NT2/D1 (cell line): Measurements from ENCODE around the gene AK8.

Source experiments
- YY1 ChIP-seq: IDR thresholded peaks from 2 replicates; pipeline ENCODE4 v1.6.1; 2011; ENCODE audit not compliant: insufficient read length, insufficient read depth
- ZNF274 ChIP-seq: IDR thresholded peaks from 2 replicates; pipeline ENCODE4 v1.6.1; 2011; ENCODE audit warnings: mild to moderate bottlenecking, low read depth, low read length

DNA sequence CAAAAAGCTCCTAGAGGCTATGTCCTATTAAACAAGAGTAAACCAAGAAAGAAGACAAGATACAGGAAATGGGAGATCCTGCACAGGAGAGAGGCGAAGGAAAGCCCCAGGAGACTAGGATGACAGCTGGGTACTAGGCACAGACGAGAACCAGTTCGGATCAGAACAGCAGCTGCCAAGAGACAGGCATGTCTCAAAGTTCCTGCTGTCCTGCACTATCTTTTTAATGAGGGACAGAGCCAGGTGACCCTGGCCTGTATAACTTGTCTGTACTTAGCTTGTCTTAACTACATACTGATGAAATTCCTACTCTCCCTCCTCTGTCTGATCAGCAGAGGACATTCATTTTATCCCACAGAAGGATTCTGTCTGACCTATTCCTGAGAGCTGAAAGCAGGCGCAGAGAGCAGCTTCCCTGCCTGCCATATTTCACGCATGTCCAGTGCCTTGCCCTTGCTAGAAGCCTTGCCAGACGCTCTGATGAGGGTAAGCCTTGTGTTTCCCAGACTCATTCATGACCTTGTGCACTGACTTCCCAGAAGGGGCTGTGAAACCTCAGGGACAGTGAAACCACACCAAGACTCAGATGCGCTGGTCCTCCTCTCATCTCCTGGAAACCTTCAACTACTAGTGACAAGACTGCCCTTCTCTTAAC is 41.7 kb upstream of the AK8 start:
- TF ChIP-seq ZNF274 (no peak), YY1 (no peak)
